Fibroblast of the aortic adventitia (primary cell): Measurements from ENCODE around the gene CITED4. TPM values are rescaled to one million over a fixed set of nuclear protein-coding genes. Genes with fewer than 3 reads are reported as not detected.

Experiments used
- DNase-seq: peaks from one replicate; pipeline ENCODE4 v3.0.0-alpha.2; 2010; ENCODE audit warnings: low read depth
- H3K4me3 ChIP-seq: 2 replicates; pipeline ENCODE4 v1.5.1; 2011; ENCODE audit warnings: low read depth, mild to moderate bottlenecking, control low read depth, low read length, moderate library complexity
- total RNA-seq: library from RNA; depleted of rRNA; stranded (reverse); fragments of >200 nt; gene quantifications from 2 replicates; pipeline ENCODE4 v1.2.3, GENCODE V29; 2012; ENCODE audit warnings: low replicate concordance
- TF ChIP-seq, protein P1 (sequence below): IDR thresholded peaks from 2 replicates; pipeline ENCODE4 v1.5.1; 2011; ENCODE audit warnings: mild to moderate bottlenecking, low read length, control low read depth, inconsistent platforms; ENCODE audit not compliant: insufficient read depth

Gene CITED4
- total RNA-seq, 1 donor: 3.6 TPM

- DNase-seq: no peak
- TF ChIP-seq, protein P1, sequence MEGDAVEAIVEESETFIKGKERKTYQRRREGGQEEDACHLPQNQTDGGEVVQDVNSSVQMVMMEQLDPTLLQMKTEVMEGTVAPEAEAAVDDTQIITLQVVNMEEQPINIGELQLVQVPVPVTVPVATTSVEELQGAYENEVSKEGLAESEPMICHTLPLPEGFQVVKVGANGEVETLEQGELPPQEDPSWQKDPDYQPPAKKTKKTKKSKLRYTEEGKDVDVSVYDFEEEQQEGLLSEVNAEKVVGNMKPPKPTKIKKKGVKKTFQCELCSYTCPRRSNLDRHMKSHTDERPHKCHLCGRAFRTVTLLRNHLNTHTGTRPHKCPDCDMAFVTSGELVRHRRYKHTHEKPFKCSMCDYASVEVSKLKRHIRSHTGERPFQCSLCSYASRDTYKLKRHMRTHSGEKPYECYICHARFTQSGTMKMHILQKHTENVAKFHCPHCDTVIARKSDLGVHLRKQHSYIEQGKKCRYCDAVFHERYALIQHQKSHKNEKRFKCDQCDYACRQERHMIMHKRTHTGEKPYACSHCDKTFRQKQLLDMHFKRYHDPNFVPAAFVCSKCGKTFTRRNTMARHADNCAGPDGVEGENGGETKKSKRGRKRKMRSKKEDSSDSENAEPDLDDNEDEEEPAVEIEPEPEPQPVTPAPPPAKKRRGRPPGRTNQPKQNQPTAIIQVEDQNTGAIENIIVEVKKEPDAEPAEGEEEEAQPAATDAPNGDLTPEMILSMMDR: no peak
Measured at GRCh38 chr1:40841602-40842001, 20.6 kb downstream of the CITED4 start.

DNA sequence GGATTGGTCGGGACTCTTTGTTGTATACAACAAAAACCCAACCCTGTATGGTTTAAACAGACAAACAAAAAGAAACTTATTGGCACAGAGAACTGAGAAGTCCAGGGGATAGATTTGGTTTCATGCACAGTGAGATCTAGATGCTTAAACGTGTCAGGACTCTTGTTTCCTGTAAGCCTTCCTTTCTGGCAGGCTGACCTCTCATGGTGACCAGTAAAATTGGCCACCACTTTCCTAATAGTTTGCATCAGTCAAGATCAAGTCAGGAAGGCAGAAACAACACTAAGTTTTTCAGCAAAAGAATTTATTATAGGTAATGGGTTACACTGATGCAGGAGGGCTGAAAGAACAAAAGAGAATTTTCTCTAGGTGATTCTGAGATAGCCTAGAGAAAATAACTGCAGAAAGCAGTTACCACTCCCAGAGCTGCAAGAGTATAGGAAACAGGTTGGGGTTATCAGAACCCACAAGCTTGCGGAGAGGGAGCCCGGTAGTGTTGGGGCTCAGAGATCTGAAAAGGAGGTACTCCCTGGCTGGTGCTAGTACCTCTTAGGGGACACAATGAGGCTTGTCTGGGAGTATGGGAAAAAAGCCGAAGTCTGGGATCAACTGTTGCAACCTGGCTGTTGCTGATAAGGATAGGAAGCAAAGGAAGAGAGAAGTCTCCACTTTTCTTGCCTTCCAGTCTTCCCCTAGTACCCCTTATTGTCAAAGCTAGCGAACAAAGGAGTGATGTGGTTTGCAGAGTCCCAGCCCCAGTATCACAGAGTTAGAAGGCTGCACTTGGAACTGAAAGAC lies 21.4 kb downstream of the CITED4 start:
- no peak overlapping the region for H3K4me3 ChIP-seq
- TF ChIP-seq, protein P1: no peak
- DNase-seq: no peak

More at GRCh38 chr1:40841602-40842001, 20.6 kb downstream of the CITED4 start:
- H3K4me3 ChIP-seq: no peak overlapping the region

DNA sequence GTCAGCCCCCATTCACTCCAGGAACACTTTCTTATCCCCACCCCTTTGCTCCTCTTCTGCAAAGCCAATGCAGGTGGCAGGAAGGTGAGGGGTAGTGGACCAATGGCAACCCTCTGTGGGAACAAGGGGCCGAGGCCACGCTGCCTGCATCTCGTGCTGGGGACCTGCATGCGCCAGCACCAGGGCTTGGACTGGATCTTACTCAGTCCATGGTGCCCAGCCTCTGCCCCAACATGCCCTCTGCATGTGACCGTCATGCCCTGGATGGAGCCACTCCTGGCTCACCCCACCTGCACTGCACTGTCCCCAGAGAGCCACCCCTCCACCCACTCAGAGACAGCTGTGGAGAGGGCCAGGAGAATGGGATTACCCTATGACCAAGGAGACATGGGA lies 22.2 kb downstream of the CITED4 start:
- DNase-seq: no peak
- TF ChIP-seq, protein P1: no peak

DNA sequence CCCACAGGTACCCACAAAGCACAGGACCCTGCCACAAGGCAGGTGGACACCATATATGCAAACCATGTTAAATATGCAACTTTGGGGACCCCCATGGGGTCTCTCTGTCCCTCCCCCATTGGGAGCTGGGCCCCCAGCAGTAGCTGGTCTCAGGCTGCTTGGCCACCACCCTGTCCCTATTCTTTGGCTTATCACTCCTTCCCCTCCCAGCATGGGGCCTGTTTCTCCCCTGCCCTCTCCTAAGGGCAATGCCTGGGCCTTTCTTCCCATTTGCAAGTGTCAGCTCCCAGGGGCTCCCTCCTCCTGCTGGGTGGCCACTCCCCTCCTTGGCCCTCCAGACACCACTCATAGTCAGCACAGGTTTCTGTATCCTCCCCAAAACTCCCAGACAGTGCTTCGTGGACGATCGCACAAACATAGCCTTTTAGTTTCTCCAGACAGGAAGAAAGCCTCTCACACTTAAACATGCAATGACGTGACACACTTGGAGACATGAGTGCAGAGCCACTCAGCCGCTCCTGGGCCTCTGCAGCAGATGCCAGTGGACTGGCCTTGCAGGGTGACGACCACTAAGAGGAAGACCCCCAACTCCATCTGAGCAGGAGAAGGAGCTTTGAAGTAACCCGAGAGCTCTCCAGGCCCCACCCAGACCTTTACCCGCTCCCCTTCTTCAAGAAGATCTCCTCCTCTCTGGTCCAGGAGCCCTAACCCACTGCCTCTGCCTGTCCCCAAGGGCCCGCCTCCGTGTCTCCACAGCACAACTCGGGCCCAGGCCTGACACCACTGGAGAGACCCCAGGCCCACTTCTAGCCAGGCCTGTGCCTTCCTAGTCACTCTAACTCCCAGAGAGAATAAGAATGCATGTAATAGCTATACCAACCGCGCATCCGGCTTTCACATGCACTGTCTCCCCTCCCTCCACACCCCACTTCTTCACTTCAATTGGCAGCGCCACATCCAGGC lies 22.9 kb downstream of the CITED4 start:
- TF ChIP-seq, protein P1: no peak
- no peak for DNase-seq
- no peak overlapping the region for H3K4me3 ChIP-seq

More for the DNA sequence above, 22.2 kb downstream of the CITED4 start:
- H3K4me3 ChIP-seq: no peak overlapping the region

DNA sequence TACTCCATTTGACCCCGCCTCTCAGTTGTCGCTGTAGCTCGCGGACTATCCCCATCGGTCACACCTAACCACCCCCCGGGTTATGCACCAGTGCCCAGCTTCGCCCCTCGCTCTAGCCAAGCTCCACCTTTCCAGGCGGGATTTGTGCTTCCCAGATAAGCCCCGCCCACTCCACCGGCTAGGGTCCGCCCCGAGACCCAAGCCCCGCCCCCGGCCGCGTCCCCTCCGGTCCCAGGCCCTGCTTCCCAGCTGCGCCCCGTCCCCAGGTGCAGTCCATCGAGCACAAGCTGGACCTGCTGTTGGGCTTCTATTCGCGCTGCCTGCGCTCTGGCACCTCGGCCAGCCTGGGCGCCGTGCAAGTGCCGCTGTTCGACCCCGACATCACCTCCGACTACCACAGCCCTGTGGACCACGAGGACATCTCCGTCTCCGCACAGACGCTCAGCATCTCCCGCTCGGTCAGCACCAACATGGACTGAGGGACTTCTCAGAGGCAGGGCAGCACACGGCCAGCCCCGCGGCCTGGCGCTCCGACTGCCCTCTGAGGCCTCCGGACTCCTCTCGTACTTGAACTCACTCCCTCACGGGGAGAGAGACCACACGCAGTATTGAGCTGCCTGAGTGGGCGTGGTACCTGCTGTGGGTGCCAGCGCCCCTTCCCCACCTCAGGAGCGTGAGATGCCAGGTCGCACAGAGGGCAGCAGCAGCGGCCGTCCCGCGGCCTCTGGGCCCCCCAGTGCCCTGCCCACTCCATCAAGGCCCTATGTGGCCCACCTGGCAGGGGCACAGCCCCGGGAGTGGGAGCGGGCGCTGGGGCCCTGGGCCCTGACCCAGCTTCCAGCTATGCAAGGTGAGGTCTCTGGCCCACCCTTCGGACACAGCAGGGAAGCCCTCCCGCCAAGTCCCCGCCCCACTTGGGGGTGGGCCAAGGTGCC lies 23.9 kb downstream of the CITED4 start:
- DNase-seq: no peak
- H3K4me3 ChIP-seq: no peak overlapping the region
- TF ChIP-seq, protein P1: no peak

DNA sequence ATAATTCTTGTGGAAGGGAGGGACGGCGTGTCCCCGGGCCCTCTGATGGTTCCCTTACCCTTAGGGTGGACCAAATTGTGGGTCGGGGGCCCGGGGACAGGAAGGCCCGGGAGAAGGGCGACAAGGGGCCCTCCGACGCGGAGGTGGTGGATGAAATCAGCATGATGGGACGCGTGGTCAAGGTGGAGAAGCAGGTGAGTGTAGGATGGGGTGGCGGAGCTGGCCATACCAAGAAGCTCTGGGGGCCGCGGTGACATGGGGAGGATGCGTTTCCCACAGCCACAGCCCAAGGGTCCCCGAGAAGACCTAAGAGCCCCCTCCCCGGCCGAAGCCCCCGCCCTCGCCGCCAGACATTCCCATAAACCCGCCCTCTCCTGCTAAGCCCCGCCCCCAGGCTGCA lies 24.6 kb downstream of the CITED4 start:
- TF ChIP-seq, protein P1: no peak
- no peak overlapping the region for H3K4me3 ChIP-seq
- no peak for DNase-seq
